ENCODE data around the gene NIPBL. TPM values are rescaled to one million over a fixed set of nuclear protein-coding genes. Genes with fewer than 3 reads are reported as not detected.
"Not testable (repeated sequence)": the region's sequence is repeated elsewhere in the genome, so short reads cannot be mapped to it uniquely, and the experiment has no call there.

NIPBL gene
- polyA plus RNA-seq, 1 experiment: 37.0 TPM

- no peak for TF ChIP-seq CTCF (IDR thresholded peaks at IDR 0.05; ENCODE audit: low read depth, low read length)
- POLR2A ChIA-PET: no interaction called here
Measured at GRCh38 chr5:37077146-37077545, 200.6 kb downstream of the NIPBL start.

GRCh38 chr5:37080697-37081096 is 204.1 kb downstream of the NIPBL start:
- Histone ChIP-seq H3K4me3 (ENCODE audit: low read depth, low read length) (no peak overlapping the region), H3K9me3 (ENCODE audit: control insufficient read depth, insufficient read depth, low read length) (no peaks in the 10 kb centered on the region), H3K27me3 (ENCODE audit: control insufficient read depth, insufficient read depth, low read length) (no peaks in the 10 kb centered on the region), H3K27ac (ENCODE audit: low read depth, low read length) (no peak overlapping the region)
- TF ChIP-seq CTCF (IDR thresholded peaks at IDR 0.05; ENCODE audit: low read depth, low read length): no peak
- CTCF ChIA-PET: no interaction called here
- DNase-seq (ENCODE audit: low read depth, low spot score): no peak
- POLR2A ChIA-PET: no interaction called here

More at GRCh38 chr5:37077146-37077545, 200.6 kb downstream of the NIPBL start:
- CTCF ChIA-PET: no interaction called here
- H3K27me3 ChIP-seq (ENCODE audit: control insufficient read depth, insufficient read depth, low read length): no peaks in the 10 kb centered on the region
- H3K9me3 ChIP-seq (ENCODE audit: control insufficient read depth, insufficient read depth, low read length): no peaks in the 10 kb centered on the region
- DNase-seq (ENCODE audit: low read depth, low spot score): no peak
- H3K27ac ChIP-seq (ENCODE audit: low read depth, low read length): no peak overlapping the region
- H3K4me3 ChIP-seq (ENCODE audit: low read depth, low read length): no peak overlapping the region

- H3K27ac ChIP-seq (ENCODE audit: low read depth, low read length); CTCF ChIA-PET; H3K9me3 ChIP-seq (ENCODE audit: control insufficient read depth, insufficient read depth, low read length); DNase-seq (ENCODE audit: low read depth, low spot score); H3K27me3 ChIP-seq (ENCODE audit: control insufficient read depth, insufficient read depth, low read length); POLR2A ChIA-PET; H3K4me3 ChIP-seq (ENCODE audit: low read depth, low read length): not testable (repeated sequence)
Measured at GRCh38 chr5:37082977-37083376, 206.4 kb downstream of the NIPBL start.

GRCh38 chr5:37086026-37086425 is 209.5 kb downstream of the NIPBL start:
- CTCF ChIA-PET; H3K27me3 ChIP-seq (ENCODE audit: control insufficient read depth, insufficient read depth, low read length); POLR2A ChIA-PET; H3K4me3 ChIP-seq (ENCODE audit: low read depth, low read length); H3K9me3 ChIP-seq (ENCODE audit: control insufficient read depth, insufficient read depth, low read length); H3K27ac ChIP-seq (ENCODE audit: low read depth, low read length); DNase-seq (ENCODE audit: low read depth, low spot score): not testable (repeated sequence)

GRCh38 chr5:37086466-37087173 is 210.1 kb downstream of the NIPBL start:
- CTCF ChIA-PET: no interaction called here
- POLR2A ChIA-PET: no interaction called here
- peak; percentile 20 for DNase-seq (ENCODE audit: low read depth, low spot score)
- H3K4me3 ChIP-seq (ENCODE audit: low read depth, low read length): no peak overlapping the region
- H3K9me3 ChIP-seq (ENCODE audit: control insufficient read depth, insufficient read depth, low read length): no peaks in the 10 kb centered on the region
- peak overlapping the region; percentile 21 for H3K27ac ChIP-seq (ENCODE audit: low read depth, low read length)
- no peaks in the 10 kb centered on the region for H3K27me3 ChIP-seq (ENCODE audit: control insufficient read depth, insufficient read depth, low read length)
- TF ChIP-seq CTCF (IDR thresholded peaks at IDR 0.05; ENCODE audit: low read depth, low read length): no peak

- Histone ChIP-seq H3K9me3 (ENCODE audit: control insufficient read depth, insufficient read depth, low read length) (no peaks in the 10 kb centered on the region), H3K4me3 (ENCODE audit: low read depth, low read length) (no peak overlapping the region), H3K27me3 (ENCODE audit: control insufficient read depth, insufficient read depth, low read length) (no peaks in the 10 kb centered on the region), H3K27ac (ENCODE audit: low read depth, low read length) (no peak overlapping the region)
- ChIA-PET POLR2A (no interaction called here), CTCF (no interaction called here)
- no peak for TF ChIP-seq CTCF (IDR thresholded peaks at IDR 0.05; ENCODE audit: low read depth, low read length)
- no peak for DNase-seq (ENCODE audit: low read depth, low spot score)
Measured at GRCh38 chr5:37088009-37088408, 211.4 kb downstream of the NIPBL start.
